HG03521 (cell line): ENCODE data around the gene RPL18.
"Not testable (repeated sequence)": the region's sequence is repeated elsewhere in the genome, so short reads cannot be mapped to it uniquely, and the experiment has no call there.

Source experiments
- ATAC-seq: cut with Tn5 transposase; IDR thresholded peaks from one replicate; pipeline ENCODE4 v1.9.1; 2021; ENCODE audit warnings: mild to moderate bottlenecking, moderate library complexity; ENCODE audit not compliant: unreplicated experiment

RPL18 gene

DNA sequence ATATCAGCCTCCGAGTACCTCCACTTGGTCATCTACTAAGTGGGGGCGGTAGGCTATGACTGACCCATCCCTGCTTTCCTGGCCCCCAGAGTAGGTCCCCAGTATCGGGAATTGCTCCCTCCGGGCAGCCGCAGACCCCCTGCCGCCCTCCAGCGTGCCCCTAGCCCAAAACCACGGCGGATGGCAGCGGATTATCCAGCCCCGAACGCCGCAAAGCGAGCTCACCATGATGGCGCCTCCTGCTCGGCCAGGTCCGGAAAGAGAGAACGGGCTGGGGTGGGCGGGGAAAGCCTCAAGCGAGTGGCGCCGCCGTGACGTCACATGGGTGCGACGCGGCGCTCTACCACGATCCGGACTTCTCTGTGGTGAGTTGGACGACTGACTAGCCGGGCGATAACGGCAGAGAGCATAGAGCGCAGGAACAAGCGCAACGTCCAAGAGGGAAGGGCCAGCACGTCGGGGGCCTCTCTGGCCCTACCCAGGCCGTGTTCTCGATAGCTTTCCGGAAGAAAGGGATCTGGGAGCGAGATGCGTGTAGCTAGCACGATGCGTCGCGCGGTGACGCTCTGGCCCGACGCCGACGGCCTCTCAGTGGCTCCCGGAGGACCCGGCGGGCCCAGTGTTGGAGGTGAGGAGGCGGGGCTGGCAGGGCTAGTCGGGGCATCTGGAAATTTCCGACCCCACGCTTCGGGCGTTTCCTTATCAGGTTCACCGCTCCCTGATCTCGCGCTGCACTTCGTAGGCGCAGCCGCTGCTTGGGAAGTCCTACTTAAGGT is at the start of gene RPL18, which contains the start of gene SPHK2:
TSS of gene RPL18 (minus strand) at position 263 of the 776 bp plus-strand sequence. CDS start at position 228, 35 bp downstream.
TSS of gene SPHK2 (plus strand) at position 591 of the 776 bp plus-strand sequence. CDS start 1,009 bp downstream, outside the sequence.
- peak; percentile 88 for ATAC-seq

DNA sequence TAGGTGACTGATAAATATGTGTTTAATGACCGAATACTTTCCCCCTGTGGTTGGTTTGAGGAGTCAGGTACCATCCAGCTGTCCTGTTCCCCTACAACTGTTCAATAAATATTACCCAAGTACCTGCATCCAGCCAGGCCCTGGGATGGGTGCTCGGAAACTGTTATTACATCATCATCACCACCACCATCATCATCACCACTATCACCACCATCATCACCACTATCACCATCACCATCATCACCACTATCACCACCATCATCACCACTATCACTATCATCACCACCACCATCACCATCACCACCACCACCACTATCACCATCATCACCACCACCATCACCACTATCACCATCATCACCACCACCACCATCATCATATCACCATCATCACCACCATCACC is 49.8 kb upstream of the RPL18 start:
- no peak for ATAC-seq

DNA sequence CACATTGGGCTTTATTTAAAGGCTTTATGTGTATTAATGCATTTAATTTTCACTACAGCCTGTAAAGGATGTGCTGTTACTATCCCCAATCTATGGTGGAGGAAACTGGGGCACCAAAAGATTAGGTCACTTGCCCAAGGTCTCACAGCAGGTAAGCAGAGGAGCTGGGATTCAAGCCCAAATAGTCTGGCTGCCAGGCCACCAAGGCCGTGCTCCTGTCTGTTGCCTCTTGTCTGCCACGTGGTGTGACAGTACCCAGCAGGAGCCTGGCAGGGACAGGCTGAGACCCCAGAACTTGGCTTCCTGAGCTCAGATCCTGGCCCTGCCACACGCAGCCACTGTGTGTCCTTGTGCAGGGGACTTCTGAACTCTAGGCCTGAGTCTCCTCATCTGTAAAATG is 49.4 kb upstream of the RPL18 start:
- no peak for ATAC-seq

DNA sequence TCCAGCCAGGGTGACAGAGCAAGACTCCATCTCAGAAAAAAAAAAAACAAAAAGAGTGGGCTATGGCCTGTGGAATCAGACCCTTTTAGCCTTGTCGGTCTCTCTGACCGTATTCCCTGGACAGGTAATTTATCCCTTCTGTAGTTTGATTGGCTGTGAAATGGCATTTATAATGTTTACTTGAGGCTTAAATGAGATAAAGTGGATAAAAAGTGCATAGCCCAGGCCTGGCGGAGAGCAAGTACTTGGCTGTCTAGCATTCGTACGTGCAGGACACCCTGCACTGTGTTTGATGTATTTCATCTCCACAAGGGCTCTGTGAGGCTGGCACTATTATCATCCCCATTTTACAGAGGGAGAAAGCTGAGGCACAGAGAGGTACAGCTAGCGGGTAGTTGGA is 46.8 kb upstream of the RPL18 start:
- ATAC-seq, result no peak

DNA sequence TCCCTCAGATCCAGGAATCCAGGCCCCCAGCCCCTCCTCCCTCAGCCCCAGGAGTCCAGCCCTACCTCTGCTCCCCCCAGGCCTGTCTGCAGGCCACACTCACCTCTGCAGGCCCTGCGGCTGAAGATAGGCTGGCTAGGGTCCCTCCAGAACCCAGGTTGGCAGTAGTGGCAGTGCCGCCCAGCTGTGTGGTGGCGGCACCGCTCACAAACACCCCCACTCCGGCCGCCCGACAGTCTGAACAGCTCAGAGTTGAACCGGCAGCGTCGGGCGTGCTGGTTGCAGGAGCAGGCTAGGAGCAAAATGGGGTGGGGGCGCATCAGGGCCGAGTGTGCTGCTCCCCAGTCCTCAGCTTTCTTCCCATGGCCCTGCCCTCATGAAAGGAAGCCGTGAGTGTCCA is 45.5 kb upstream of the RPL18 start:
- ATAC-seq, result no peak

DNA sequence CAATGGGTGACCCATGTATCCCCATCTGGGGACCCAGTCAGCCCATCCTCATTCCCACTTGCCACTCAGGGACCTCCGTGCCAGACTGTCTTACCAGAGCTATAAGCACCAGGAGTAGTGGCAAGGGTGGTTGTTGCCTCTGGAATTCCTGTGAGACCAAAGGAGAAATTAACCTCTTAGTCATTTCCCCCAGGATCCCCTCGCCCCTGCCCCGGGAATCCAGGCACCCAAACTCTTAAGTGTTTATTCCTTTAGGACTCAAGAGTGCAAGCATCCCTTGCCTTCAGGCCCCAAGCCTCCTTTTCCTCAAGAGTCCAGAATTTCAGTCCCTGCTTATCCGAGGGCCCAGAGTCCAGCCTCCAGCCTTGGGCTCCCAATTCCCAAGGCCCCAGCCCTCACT is 44.7 kb upstream of the RPL18 start:
- no peak for ATAC-seq

DNA sequence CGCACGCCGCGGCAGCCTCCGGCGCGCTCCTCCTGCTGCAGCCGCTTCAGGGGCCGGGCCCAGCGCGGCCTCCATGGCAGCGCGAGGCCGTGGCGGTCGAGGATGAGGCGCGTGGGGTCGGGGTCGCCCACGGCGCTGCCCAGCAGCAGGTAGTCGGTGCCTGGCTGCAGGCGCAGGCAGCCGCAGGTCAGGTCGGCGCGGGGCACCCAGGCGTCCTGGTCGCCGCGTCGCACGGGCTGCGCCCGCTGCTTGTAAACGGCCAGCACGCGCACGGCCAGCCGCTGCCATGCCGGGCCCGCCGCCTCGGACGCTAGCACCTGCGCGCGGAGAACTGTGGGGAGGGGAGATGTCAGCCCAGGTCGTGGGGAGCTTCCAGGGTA is 42.7 kb upstream of the RPL18 start:
- no peak for ATAC-seq

DNA sequence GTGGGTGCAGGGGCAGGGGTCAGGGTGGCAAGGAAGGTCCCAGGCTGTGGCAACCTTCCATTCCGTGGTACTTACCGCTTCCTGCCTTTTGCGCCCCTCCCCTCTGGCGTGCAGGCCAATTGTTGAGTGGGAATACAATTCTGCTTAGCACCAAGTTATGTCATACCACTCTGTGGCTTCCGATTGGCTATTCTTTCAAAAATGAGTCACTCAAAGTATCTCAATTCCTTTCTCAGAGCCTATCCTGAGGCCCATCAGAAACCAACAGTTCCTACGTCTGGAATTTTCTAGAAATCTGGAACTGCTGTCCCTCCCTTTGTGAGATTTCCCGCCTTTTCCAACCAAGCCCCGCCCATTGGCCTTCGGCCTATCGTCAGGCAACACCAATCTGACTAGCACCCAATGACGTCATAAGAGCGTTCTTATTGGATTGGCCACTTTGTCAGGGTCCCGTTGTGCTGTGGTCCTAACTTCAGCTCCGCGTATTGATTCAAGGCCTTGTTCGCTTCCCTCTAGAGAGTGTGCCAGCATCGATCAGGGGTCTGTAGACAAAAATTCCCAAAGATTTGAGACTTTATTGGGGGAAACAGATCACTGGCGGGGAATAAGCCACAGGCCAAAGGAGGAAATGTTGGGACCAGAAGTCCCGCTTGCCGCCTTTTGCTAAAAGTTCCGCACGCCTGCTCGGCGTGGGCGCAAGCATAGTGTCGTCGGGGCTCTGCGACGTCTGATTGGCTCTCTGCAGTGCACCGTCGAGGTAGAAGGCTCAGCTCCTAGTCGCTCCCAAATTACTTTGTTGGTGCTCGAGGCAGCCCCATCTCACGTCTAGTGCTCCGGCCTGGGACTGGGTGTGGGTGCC is 42.1 kb upstream of the RPL18 start:
- peak; percentile 71 for ATAC-seq

DNA sequence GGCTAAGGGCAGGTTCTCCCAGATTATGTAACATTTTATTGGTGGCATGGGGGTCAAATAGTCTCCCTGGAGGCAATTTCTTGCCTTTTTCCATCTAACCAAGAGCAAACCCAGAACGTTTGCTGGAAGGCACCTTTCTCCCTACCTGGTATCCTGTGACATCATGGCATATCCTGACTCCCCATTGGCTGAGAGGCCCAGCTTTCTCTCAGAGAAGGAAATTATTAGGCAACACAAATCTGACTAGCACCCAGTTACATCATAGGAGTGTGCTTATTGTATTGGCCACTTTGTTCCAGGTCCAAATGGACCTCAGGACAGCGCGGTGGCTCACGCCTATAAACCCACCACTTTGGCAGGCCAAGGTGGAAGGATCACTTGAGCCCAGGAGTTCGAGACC is 40.8 kb upstream of the RPL18 start:
- no peak for ATAC-seq

DNA sequence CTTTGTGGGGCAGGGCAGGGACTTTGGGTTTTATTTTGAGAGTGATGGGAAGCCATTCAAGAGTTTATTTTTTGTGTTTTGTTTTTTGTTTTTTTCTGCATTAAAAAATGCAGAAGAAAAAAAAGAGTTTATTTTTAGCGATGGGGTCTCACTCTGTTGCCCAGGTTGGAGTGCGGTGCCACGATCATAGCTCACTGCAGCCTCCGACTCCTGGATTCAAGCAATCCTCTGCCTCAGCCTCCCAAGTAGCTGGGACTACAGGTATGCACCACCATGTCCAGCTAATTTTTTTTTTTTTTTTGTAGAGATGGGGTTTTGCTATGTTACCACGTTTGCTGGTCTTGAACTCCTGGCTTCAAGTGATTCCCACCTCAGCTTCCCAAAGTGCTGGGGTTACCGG is 39.5 kb upstream of the RPL18 start:
- ATAC-seq, result no peak

DNA sequence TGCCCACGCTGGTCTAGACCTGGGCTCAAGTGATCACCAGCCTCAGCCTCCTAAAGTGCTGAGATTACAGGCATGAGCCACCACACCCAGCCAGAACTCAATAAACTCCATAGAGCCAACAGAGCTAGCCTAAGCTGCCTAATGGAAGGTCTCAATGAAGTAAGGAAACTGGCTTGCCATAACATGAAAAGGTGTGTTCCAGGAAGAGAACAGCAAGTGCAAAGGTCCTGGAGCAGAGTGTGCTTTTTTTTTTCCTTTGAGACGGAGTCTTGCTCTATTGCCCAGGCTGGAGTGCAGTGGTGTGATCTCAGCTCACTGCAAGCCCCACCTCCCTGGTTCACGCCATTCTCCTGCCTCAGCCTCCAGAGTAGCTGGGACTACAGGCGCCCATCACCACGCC is 38.9 kb upstream of the RPL18 start:
- not testable (repeated sequence) for ATAC-seq

DNA sequence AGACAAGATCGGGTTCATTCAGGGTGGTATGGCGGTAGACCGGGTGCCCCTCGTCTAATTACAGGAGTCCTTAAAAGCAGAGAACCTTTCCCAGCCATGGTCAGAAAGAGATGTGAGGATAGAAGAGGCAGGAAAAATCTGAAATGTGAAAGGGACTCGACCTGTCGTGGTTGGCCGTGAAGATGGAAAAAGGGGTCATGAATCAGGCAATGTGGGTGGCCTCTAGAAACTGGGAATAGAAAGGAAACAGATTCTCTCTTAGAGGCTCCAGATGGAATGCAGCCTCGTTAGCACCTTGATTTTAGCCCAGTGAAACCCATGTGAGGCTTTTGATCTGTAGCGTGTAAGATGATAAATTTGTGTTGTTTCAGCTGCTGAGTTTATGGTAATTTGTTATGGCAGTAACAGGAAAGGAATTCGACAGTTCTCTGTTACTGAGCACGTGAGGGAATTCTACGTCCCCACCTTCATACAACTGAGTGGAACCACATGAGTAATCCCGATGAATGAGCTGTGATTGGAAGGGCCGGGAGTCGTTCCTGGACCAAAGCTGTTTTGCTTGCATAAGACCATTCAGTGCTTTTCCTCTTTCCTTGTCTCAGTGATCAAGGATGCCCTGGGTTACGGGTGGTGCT is 38.0 kb upstream of the RPL18 start:
- ATAC-seq, result no peak

DNA sequence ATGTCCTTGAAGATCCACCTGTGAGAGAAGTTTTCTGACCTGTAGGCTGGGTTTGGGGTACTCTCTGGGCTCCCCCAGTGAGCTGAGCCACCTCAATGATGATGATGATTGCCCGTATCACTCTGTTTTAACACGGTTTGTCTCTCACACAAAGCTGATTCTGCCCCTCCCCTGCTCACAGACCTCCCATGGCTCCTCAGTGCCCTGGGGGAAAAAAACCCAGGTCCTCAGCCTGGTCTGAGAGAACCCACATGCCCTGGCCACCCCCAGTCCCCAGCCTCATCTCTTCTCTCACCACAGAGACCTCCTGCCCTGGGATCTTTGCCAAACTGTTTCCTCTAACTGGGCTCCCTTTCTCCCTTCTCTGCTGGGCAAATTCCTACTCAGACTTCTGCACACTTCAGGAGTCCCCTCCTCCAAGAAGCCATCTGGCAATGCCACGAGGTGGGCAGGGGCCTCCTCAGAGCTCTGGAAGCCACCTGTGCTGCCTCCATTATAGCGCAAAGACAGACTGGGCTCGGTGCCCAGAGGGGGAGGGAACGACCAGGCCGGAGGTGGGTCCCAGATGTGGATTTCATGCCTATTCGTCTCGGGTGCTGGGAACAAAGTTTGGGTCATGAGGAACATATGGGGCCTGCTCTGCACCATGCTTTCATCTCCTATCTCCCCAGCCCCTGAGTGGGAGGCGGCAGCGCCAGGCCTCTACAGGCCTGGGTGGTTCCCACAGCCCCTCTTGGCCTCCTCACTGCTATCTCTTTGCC is 35.5 kb upstream of the RPL18 start:
- no peak for ATAC-seq

DNA sequence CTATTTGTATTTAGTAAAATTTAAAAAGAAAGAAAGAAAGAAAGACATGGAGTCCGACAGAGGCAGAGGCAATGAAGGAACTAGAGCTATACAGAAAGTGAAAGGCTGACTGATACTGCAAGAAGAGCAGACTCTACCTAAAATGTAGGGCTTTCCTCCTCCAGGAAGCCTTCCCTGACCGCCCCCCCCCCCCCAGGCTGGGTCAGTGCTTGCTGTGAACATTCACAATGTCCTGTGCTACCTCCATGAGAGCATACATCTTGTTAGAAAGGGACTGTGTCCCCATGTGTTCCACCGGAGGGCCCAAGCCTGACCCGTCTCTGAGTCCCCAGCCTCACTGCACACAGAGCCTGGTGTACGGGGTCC is 32.7 kb upstream of the RPL18 start:
- no peak for ATAC-seq

DNA sequence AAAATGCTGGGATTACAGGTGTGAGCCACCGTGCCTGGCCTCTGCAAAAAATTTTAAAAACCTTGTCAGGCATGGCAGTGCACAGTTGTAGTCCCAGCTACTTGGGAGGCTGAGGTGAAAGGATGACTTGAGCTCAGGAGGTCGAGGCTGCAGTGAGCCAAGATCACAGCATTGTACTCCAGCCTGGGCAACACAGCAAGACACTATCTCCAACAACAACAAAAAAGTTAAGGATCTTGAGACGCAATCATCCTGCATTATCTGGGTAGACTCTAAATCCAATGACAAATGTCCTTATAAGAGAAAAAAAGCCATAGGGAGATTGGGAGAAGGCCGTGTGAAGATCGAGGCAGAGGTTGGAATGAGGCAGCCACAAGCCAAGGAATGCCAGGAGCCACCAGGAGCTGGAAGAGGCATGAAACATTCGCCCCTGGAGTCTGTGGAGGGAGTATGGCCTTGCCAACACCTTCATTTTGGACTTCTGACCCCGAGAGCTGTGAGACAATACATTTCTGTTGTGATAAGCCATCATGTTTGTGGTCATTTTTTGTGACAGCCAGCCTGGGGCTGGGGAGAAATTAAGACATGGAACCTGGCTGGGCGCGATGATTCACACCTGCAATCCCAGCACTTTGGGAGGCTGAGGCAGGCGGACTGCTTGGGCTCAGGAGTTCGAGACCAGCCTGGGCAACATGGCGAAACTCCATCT is 32.1 kb upstream of the RPL18 start:
- ATAC-seq, result no peak

DNA sequence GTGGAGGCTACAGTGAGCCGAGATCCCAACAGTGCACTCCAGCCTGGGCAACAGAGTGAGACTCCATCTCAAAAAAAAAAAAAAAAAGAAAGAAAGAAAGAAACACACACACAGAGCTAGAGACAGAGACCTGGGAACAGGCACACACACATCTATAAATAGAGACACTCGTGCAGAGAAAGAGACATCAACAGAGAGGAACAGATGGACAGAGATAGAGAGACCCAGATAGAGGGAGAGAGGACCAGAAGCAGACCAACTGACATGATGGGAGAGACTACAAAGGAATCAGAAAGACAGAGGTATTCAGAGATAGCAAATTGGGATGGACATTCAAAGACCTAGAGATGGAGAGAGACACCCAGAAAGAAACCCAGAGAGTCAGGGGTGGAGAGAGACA is 29.2 kb upstream of the RPL18 start:
- no peak for ATAC-seq

DNA sequence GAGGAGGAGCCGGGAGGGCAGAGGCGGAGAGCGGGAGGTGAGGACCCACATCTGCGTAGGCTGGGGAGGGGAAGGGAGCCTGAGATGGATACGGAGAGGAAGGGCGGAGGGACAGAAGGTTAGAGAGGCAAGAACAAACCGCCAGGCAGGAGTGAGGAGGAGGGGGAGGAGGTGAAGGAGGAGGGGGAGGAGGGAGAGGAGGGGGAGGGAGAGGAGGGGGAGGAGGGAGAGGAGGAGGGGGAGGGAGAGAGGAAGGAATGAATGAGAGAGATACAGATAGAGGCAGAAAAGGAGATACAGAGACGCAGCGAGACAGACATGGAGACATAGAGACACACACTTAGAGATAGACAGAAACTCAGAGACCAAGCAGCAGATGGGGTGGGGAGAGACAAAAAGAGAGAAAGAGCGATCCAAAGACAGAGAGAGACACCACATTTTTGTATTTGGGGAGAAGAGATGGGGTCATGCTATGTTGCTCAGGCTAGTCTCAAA is 27.8 kb upstream of the RPL18 start:
- ATAC-seq, result no peak

DNA sequence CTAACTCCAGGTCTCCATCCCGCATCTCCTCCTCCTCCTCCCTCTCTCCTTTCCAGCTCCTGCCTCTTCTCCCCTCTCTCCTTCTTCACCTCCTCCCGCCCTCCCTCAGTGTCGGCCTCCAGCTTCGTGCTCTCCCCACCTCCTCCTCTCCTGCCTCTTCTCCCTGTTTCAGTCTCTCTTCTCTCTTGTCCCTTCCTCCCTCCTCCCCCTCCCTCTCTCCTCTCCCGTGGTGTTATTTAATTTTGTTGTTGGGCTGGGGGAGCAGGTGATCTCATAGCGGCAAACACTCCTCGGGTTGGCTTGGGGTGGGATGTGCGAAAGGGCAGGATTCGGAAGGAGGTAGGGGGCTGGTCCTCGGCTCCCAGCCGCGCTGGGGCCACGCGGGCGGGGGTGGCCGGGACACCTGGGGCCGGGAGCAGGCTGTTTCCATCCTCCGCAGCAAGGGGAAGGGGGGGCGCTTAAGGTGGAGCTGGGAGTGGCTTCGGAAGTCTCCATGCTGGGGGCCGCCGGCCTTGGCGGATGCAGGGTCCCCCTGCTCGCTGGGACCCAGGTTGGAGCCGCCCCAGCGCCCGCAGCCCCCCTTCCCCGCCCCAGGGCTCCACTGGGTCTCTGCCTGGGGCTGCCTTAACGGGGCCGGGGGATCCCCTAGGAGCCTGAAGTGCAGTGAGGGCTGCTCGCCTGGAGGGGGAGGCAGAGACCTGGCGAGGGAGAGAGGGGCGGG is 27.2 kb upstream of the RPL18 start, which contains the start of gene CA11:
TSS of gene CA11 (minus strand) at position 187 of the 721 bp plus-strand sequence. CDS start 555 bp downstream, outside the sequence.
- peak; percentile 73 for ATAC-seq

DNA sequence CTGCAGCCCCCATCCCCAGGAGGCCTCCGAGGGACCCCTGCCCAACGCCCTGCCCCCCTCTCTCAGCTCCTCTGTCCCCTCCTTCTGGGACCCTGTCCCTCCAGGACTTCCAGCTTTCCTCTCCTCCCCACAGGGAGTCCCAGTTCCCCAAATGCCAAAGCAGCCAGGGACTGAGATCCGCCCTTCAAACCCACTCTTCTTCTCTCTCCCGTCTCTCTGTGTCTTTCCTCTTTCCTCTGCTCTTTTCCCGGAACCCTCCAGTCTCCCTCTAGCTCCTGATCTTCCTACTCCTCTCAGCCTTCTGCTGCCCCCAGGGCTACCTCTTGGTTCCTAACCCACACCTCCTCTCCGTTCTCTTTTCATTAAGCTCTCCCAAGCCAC is 26.6 kb upstream of the RPL18 start:
- no peak for ATAC-seq
